ENCODE data around the gene FHAD1.

DNA sequence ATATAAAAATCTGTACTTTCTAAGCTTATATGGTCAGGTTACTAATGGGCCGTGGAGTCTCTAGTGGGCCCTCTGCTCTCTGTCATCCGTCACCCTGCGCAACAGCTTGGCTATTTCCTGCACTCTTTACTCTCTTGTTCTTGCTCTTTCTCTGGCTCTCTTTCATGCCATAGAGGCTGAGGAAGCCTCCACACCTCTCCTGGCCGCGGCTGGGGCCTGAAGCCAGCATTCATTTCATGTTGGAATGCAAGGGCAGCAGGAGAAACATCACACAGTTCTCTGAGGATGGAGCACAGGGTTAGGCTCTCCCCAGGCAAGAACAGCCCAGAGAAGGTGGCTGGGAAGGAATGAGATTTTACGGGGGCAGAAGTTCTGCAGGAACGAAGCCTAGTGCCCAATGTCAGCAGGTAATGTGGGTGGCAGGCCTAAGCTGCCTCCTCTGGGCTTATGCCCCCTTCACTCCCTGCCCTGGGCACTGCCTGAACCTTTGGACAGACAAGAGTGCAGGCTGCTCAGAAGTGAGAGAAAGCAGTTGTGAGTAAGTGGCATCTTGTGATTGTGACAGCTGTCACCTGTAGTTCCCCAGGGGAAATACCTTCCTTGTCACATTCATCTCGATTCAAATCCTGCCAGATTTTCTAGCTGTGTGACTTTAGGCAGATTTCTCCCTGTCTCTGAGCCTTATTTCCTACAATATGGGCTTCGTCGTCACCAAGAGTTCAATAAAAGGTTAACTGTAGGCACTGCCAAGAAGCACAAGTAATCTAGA is 3.6 kb upstream of the FHAD1 start:
- TF ChIP-seq SMC3 (conservative IDR thresholded peaks at IDR 0.05; ENCODE audit: insufficient read depth, low read depth, low read length): no peak
- TF ChIP-seq ZFP1 (CRISPR knock-in tag; IDR thresholded peaks at IDR 0.05): no peak
- TF ChIP-seq, protein P1, sequence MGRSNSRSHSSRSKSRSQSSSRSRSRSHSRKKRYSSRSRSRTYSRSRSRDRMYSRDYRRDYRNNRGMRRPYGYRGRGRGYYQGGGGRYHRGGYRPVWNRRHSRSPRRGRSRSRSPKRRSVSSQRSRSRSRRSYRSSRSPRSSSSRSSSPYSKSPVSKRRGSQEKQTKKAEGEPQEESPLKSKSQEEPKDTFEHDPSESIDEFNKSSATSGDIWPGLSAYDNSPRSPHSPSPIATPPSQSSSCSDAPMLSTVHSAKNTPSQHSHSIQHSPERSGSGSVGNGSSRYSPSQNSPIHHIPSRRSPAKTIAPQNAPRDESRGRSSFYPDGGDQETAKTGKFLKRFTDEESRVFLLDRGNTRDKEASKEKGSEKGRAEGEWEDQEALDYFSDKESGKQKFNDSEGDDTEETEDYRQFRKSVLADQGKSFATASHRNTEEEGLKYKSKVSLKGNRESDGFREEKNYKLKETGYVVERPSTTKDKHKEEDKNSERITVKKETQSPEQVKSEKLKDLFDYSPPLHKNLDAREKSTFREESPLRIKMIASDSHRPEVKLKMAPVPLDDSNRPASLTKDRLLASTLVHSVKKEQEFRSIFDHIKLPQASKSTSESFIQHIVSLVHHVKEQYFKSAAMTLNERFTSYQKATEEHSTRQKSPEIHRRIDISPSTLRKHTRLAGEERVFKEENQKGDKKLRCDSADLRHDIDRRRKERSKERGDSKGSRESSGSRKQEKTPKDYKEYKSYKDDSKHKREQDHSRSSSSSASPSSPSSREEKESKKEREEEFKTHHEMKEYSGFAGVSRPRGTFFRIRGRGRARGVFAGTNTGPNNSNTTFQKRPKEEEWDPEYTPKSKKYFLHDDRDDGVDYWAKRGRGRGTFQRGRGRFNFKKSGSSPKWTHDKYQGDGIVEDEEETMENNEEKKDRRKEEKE (IDR thresholded peaks at IDR 0.05; ENCODE audit: borderline replicate concordance in 1 of 2, control insufficient read depth in 1 of 2, low read depth in 2 of 2, low read length in 1 of 2): no peak
- TF ChIP-seq JUNB (CRISPR knock-in tag; conservative IDR thresholded peaks at IDR 0.05): no peak
- TF ChIP-seq CTCF (IDR thresholded peaks at IDR 0.05 in 2 of 3, conservative IDR thresholded peaks at IDR 0.05 in 1 of 3; ENCODE audit: insufficient read depth in 2 of 3, low read depth in 1 of 3, low read length in 3 of 3): no peak
- no peak for TF ChIP-seq ZNF707 (CRISPR knock-in tag; conservative IDR thresholded peaks at IDR 0.05)
- no peak for TF ChIP-seq RAD21 (CRISPR knock-in tag; conservative IDR thresholded peaks at IDR 0.05 in 1 of 2, IDR thresholded peaks at IDR 0.05 in 1 of 2)
- TF ChIP-seq CBX5 (IDR thresholded peaks at IDR 0.05; ENCODE audit: borderline replicate concordance, low read depth): no peak
- TF ChIP-seq ZNF511 (CRISPR knock-in tag; IDR thresholded peaks at IDR 0.05): no peak
- TF ChIP-seq MAX (CRISPR knock-in tag; IDR thresholded peaks at IDR 0.05): no peak
- TF ChIP-seq GABPA (tag; conservative IDR thresholded peaks at IDR 0.05; ENCODE audit: low read depth): no peak

Data from K562 (cell line).